OCI-LY7 (cell line): ENCODE results near the gene KMT5B. TPM values are rescaled to one million over a fixed set of nuclear protein-coding genes. Genes with fewer than 3 reads are reported as not detected.

Experiments
- BruUV-seq: library from RNA; stranded (reverse); fragments of 400-500 nt; replicated peaks from 2 replicates; lab custom pipeline; 2021; lab: Mats Ljungman, UMichigan
- CTCF ChIA-PET: fragments of 300-600 bp; sonication (Branson Sonifier 250); formaldehyde crosslinking; loops from one replicate; lab custom pipeline; 2022; ENCODE audit warnings: antibody characterized with exemption; ENCODE audit not compliant: unreplicated experiment; lab: Charles Lee
- POLR2A ChIA-PET: fragments of 300-600 bp; sonication (Branson Sonifier 250); formaldehyde crosslinking; loops from one replicate; lab custom pipeline; 2022; ENCODE audit warnings: antibody characterized with exemption; lab: Charles Lee
- DNase-seq: peaks from one replicate; pipeline ENCODE4 v3.0.0-alpha.2; 2015; ENCODE audit warnings: low spot score
- H2AFZ ChIP-seq: fragments of 200-600 bp; sonication (generic), shearing (Covaris generic); 2 replicates; pipeline ENCODE4 v1.6.1; 2014; ENCODE audit warnings: mild to moderate bottlenecking, antibody characterized with exemption, low read length, moderate library complexity
- H3K27ac ChIP-seq: fragments of 200-600 bp; sonication (generic); 2 replicates; pipeline ENCODE4 v1.5.1; 2014; ENCODE audit warnings: mixed run types, low read depth, mild to moderate bottlenecking, moderate library complexity, low read length, inconsistent platforms; ENCODE audit not compliant: poor library complexity, severe bottlenecking
- H3K36me3 ChIP-seq: fragments of 200-600 bp; sonication (generic); 2 replicates; pipeline ENCODE4 v1.6.1; 2014; ENCODE audit warnings: mild to moderate bottlenecking, antibody characterized with exemption, low read length, moderate library complexity, mixed read lengths; ENCODE audit not compliant: insufficient read depth
- H3K4me1 ChIP-seq: fragments of 200-600 bp; sonication (generic); 2 replicates; pipeline ENCODE4 v1.5.1; 2014; ENCODE audit warnings: mild to moderate bottlenecking, low read length; ENCODE audit not compliant: insufficient read depth, poor library complexity, severe bottlenecking
- H3K4me2 ChIP-seq: fragments of 200-600 bp; sonication (generic); 2 replicates; pipeline ENCODE4 v1.6.1; 2014; ENCODE audit warnings: mild to moderate bottlenecking, low read length
- H3K4me3 ChIP-seq: fragments of 200-600 bp; sonication (generic); 2 replicates; pipeline ENCODE4 v1.5.1; 2014; ENCODE audit warnings: mild to moderate bottlenecking, low read depth, low read length; ENCODE audit not compliant: poor library complexity, severe bottlenecking
- H3K79me2 ChIP-seq: fragments of 200-600 bp; sonication (generic); 2 replicates; pipeline ENCODE4 v1.6.1; 2016; ENCODE audit warnings: low read depth, mild to moderate bottlenecking, low read length, moderate library complexity, mixed read lengths; ENCODE audit not compliant: insufficient read depth
- H3K9me2 ChIP-seq: fragments of 200-600 bp; sonication (generic); 2 replicates; pipeline ENCODE4 v1.6.1; 2016; ENCODE audit warnings: mild to moderate bottlenecking, low read length, mixed read lengths; ENCODE audit not compliant: insufficient read depth
- H3K9me3 ChIP-seq: fragments of 200-600 bp; sonication (generic); 2 replicates; pipeline ENCODE4 v1.6.1; 2014; ENCODE audit warnings: mild to moderate bottlenecking, mixed run types, low read length, mixed read lengths
- H4K20me1 ChIP-seq: fragments of 200-600 bp; sonication (generic); 2 replicates; pipeline ENCODE4 v1.6.1; 2014; ENCODE audit warnings: mild to moderate bottlenecking, antibody characterized with exemption, low read length, moderate library complexity, mixed read lengths; ENCODE audit not compliant: insufficient read depth
- EZH2phosphoT487 ChIP-seq: fragments of 200-600 bp; sonication (generic); IDR thresholded peaks from 2 replicates; pipeline ENCODE4 v1.6.1; 2018; ENCODE audit warnings: low read depth, borderline replicate concordance, mild to moderate bottlenecking, mixed run types, antibody characterized with exemption, low read length, moderate library complexity, mixed read lengths
- intact Hi-C: fragments of 100-400 bp; cut with micrococcal nuclease; formaldehyde crosslinking; loops from one replicate; pipeline ENCODE4 v1.10.0; 2022; ENCODE audit not compliant: unreplicated experiment
- total RNA-seq, 2 experiments: library from RNA; depleted of rRNA in 1 of 2; stranded (reverse); fragments of >200 nt in 1 of 2; shearing (Covaris generic) in 1 of 2; gene quantifications; 2 replicates each; pipeline ENCODE4 v1.2.3, GENCODE V29; 2014 to 2022
- TF ChIP-seq, protein P1 (sequence below): fragments of 200-600 bp; sonication (generic); conservative IDR thresholded peaks from 2 replicates; pipeline ENCODE4 v1.5.1; 2014; ENCODE audit warnings: mild to moderate bottlenecking, antibody characterized with exemption, low read length, moderate library complexity, mixed read lengths

Gene KMT5B
- total RNA-seq, 2 experiments from 2014 or later = 14.3 to 28.8 TPM

GRCh38 chr11:68113986-68114385, 99.1 kb downstream of the KMT5B start:
- no TSS peak for BruUV-seq
- peaks cover 70% of the 10 kb centered on the region for H3K79me2 ChIP-seq
- H4K20me1 ChIP-seq = peaks cover 16% of the 10 kb centered on the region
- no peaks in the 10 kb centered on the region for H3K9me3 ChIP-seq
- peaks cover 13% of the 10 kb centered on the region for H3K4me1 ChIP-seq
- peaks cover 37% of the 10 kb centered on the region for H3K36me3 ChIP-seq
- intact Hi-C loops = no loop called here
- H3K4me3 ChIP-seq = no peak overlapping the region
- H3K27ac ChIP-seq = no peak overlapping the region
- ChIA-PET CTCF (no interaction called here), POLR2A (no interaction called here)
- H3K9me2 ChIP-seq = no peaks in the 10 kb centered on the region
- H2AFZ ChIP-seq = no peak overlapping the region
- H3K4me2 ChIP-seq = no peak overlapping the region
- no peak for TF ChIP-seq EZH2phosphoT487
- TF ChIP-seq, protein P1, sequence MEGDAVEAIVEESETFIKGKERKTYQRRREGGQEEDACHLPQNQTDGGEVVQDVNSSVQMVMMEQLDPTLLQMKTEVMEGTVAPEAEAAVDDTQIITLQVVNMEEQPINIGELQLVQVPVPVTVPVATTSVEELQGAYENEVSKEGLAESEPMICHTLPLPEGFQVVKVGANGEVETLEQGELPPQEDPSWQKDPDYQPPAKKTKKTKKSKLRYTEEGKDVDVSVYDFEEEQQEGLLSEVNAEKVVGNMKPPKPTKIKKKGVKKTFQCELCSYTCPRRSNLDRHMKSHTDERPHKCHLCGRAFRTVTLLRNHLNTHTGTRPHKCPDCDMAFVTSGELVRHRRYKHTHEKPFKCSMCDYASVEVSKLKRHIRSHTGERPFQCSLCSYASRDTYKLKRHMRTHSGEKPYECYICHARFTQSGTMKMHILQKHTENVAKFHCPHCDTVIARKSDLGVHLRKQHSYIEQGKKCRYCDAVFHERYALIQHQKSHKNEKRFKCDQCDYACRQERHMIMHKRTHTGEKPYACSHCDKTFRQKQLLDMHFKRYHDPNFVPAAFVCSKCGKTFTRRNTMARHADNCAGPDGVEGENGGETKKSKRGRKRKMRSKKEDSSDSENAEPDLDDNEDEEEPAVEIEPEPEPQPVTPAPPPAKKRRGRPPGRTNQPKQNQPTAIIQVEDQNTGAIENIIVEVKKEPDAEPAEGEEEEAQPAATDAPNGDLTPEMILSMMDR = no peak
- no peak for DNase-seq

DNA sequence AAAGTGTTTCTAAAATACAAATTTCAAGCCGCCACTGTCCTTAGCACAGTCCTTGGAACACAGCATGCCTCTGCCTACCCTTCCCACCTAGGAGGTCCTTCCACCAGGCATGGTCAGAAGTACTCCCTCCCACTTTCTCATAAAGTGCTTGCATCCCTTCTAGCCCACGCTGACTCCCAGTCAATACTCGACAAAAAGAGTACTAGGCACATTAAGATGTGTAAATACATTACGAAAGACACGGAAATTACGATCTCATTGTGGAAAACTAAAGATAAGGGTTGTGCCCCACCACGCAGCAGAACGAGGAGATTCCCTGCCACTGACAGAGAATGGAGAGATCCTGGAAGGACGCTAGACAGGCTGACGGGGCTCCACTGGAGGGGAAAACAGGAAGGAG, 105.4 kb downstream of the KMT5B start:
- no peaks in the 10 kb centered on the region for H3K9me3 ChIP-seq
- H2AFZ ChIP-seq = no peak overlapping the region
- peaks cover 61% of the 10 kb centered on the region for H3K79me2 ChIP-seq
- H3K27ac ChIP-seq = no peak overlapping the region
- no peaks in the 10 kb centered on the region; the same call in 1 of the 2 replicates for H4K20me1 ChIP-seq
- TF ChIP-seq, protein P1 = no peak
- no peak for TF ChIP-seq EZH2phosphoT487
- no peaks in the 10 kb centered on the region for H3K9me2 ChIP-seq
- H3K36me3 ChIP-seq = peaks cover 11% of the 10 kb centered on the region
- no TSS peak for BruUV-seq
- POLR2A ChIA-PET = interaction anchor here (0.6 kb wide), 1 partner anchor 90 kb away, joined by 3 read pairs; no protein-coding TSS in a partner anchor
- no peak overlapping the region for H3K4me2 ChIP-seq
- intact Hi-C loops = no loop called here
- DNase-seq = no peak
- H3K4me3 ChIP-seq = no peak overlapping the region
- CTCF ChIA-PET = no interaction called here
- H3K4me1 ChIP-seq = no peaks in the 10 kb centered on the region

DNA sequence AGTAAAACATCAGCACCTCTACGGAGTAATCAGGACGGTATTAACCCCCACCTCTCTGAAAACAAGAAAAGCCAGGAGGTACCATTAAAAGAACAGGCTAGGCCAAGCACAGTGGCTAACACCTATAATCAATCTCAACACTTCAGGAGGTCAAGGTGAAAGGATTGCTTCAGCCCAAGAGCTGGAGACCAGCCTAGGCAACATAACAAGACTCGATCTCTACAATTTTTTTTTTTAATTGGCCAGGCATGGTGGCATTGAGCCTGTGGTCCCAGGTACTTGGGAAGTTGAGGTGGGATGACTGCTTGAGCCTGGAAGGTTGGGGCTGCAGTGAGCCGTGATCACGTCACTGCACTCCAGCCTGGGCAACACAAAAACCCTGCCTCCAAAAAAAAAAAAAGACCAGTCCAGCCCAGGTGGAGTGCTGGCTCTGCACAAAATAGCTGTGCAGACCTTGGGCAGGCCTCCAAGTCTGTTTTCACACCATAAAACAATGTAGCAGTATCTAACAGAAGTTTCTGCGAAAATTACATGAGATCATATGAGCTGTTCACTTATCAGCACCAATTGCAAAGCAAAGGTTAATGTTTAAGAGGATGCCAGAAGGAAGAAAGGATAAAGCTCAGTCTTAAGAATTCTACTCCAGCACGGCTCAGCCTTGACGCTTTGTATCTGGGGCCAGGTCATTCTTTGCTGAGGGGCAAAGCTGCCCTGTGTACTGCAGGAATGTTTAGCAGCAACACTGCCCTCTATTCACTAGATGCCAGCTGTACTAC, 106.7 kb downstream of the KMT5B start:
- ChIA-PET POLR2A (no interaction called here), CTCF (interaction anchor here (1.0 kb wide), 1 partner anchor 13 kb away, joined by 3 read pairs; no protein-coding TSS in a partner anchor)
- Histone ChIP-seq H3K4me3 (no peak overlapping the region), H3K79me2 (peaks cover 68% of the 10 kb centered on the region), H4K20me1 (no peaks in the 10 kb centered on the region; the same call in 1 of the 2 replicates), H3K9me3 (peaks cover 6% of the 10 kb centered on the region; the same call in 1 of the 2 replicates), H3K4me2 (no peak overlapping the region), H3K9me2 (no peaks in the 10 kb centered on the region), H3K27ac (no peak overlapping the region), H3K4me1 (peaks cover under 1% of the 10 kb centered on the region), H3K36me3 (peaks cover 17% of the 10 kb centered on the region), H2AFZ (no peak overlapping the region)
- DNase-seq = no peak
- BruUV-seq = no TSS peak
- TF ChIP-seq, protein P1 = no peak
- TF ChIP-seq EZH2phosphoT487 = no peak
- intact Hi-C loops = no loop called here
